ENCODE measurements around the gene PLCB3.

GRCh38 chr11:64283092-64283491 lies 31.8 kb downstream of the PLCB3 start:
- TF ChIP-seq CTCF (IDR thresholded peaks at IDR 0.05) (no peak), POLR2AphosphoS5 (IDR thresholded peaks at IDR 0.05; ENCODE audit: low read depth, low read length) (no peak), REST (IDR thresholded peaks at IDR 0.05; ENCODE audit: insufficient read depth in 1 of 2, low read depth in 2 of 2, low read length in 1 of 2) (no peak)

All from Panc1 (cell line).